ENCODE measurements around the gene MCC.

DNA sequence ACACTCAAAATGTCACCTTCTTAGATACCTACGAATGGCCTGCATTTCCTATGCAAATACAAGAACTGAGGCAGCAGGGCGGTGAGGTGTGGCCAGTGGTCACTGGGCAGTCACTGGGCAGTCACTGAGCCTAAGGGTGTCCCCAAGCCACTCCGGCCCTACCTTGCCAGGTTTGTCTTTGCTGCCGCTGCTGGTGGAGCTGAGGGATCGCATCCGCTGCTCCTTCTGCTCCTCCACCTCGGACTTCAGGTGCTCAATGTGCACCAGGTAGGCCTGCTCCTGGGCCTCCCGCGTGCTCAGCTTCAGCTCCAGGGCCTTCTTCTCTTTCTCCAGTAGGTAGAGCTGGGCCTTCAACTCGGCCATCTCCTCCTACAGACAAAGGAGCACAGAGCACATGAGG, 439.3 kb downstream of the MCC start:
- TF ChIP-seq CTCF (IDR thresholded peaks at IDR 0.05): no peak
- no peak for TF ChIP-seq POLR2A (IDR thresholded peaks at IDR 0.05)
